Omental fat pad (tissue), 4 donors: Measurements from ENCODE around the gene GHRL. TPM values are rescaled to one million over a fixed set of nuclear protein-coding genes. Genes with fewer than 3 reads are reported as not detected.

ENCODE experiments used
- ATAC-seq: fragments of 150-250 bp; one replicate; pipeline ENCODE4 v1.9.1; 2016; ENCODE audit warnings: mild to moderate bottlenecking, moderate library complexity; ENCODE audit not compliant: low FRiP score
- DNase-seq: peaks from one replicate; pipeline ENCODE4 v3.0.0-alpha.2; 2019; ENCODE audit warnings: low spot score
- CTCF ChIP-seq, 3 donors: fragments of 450-650 bp; IDR thresholded peaks; one replicate each; pipeline ENCODE4 v1.5.1; 2016 to 2017; ENCODE audit warnings: antibody characterized with exemption in 3 of 3, mild to moderate bottlenecking in 3 of 3, moderate library complexity in 2 of 3
- total RNA-seq, 4 donors: library from RNA; depleted of rRNA; stranded (reverse); fragments of >200 nt; gene quantifications; one replicate each; pipeline ENCODE4 v1.1.0, GENCODE V29; 2016

GHRL gene
- total RNA-seq, 4 donors from 2014 or later = 7.3 TPM; not detected in 3

DNA sequence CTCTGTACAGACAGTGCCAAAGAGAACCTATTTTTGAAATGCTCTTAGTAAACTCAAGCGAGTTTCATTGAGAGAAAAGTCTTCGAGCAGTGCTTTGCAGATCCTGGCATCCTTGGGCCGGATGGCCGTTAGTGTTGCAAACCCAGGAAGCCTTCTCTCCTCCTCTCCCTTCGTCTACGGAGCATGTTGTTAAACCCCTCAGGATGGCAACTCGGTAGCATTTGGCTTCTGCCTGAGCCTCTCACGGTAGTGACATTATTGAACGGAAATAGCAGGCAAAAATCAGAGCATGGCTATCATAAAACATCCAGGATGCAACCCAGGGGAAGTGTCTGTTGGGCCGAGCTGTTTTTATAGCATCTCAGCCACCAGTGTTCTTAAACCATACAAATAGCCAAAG lies 34.8 kb upstream of the GHRL start:
- DNase-seq = no peak
- no peak for ATAC-seq
- no peak for TF ChIP-seq CTCF (IDR thresholded peaks at IDR 0.05)

DNA sequence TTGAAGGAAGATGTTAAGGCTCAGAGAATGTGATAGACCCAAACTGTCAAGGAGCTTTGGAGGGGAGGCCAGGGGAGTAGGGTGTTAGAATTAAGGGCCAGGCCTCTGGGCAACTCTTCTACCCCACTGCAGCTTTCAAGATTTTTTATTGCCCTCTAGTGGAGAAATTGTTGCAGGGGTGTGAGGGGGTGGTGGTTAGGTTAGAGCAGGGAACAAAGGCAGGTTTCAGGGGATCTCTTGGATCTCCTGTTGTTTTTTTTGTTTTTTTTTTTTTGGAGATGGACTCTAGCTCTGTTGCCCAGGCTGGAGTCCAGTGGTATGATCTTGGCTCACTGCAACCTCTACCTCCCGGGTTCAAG lies 29.6 kb upstream of the GHRL start:
- ATAC-seq = no peak
- no peak for DNase-seq
- TF ChIP-seq CTCF (IDR thresholded peaks at IDR 0.05) = no peak

DNA sequence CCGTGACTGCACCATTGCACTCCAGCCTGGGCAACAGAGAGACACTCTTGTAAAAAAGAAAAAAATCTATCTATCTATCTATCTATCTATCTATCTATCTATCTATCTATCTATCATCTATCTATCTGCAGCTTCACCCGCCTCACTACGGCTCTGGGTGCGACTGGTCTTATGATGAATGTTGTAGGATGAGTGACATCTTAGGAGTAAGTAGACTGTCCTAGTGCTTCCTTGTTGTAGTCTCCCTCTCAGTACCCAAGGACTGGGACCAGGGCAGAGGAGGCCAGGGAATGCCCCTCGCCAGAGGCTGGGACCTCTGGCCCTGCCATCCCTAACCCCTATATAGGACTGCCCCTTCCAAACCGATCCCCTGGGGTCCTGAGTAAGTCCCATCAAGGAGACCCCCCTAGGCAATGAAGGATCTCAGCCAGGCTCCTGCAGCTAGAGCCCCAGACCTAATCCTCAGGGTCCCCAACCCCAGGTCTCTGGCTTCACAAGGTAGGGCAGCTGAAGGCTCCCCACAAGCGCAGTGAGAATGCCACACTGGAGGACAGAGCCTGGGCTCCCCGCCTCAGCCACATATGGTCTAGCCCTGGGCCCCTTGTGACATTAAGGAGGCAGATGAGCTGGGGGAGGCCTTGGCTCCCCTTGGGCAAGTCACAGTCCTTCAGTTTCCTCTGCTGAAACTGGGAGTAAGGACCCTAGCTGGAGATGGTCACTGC lies 29.0 kb upstream of the GHRL start:
- no peak for TF ChIP-seq CTCF (IDR thresholded peaks at IDR 0.05)
- DNase-seq (no peak), ATAC-seq (no peak)

DNA sequence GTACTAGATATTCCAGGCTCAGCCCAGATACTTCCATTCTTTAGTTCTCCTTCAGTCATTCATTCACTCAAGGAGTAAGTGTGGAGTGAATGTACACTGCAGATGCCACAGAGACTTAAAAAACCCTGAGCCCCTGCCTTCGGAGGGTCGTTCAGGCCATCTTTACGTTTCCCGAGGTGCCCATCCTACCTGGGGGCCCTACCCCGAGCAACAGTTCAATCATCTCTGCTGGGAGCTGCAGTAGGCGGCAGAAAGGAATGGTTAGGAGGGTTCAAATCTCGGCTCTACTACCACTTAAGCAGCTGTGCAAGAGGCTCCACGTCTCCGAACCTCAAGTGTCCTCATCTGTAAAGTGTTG lies 27.6 kb upstream of the GHRL start:
- ATAC-seq (peak; percentile 5), DNase-seq (no peak)
- TF ChIP-seq CTCF (IDR thresholded peaks at IDR 0.05) = no peak

GRCh38 chr3:10319804-10320203 lies 27.1 kb upstream of the GHRL start:
- TF ChIP-seq CTCF (IDR thresholded peaks at IDR 0.05) = no peak
- DNase-seq = no peak

GRCh38 chr3:10319251-10319650 lies 26.5 kb upstream of the GHRL start:
- peak; percentile 12 for DNase-seq
- no peak for TF ChIP-seq CTCF (IDR thresholded peaks at IDR 0.05)
- ATAC-seq = no peak

More at GRCh38 chr3:10319804-10320203, 27.1 kb upstream of the GHRL start:
- no peak for ATAC-seq

- no peak for ATAC-seq
- TF ChIP-seq CTCF (IDR thresholded peaks at IDR 0.05) = no peak
- no peak for DNase-seq
These were observed 25.2 kb upstream of the GHRL start for GRCh38 chr3:10317961-10318350.
